Breast epithelium (tissue), 4 donors: ENCODE measurements around the gene FRMD3. TPM values are rescaled to one million over a fixed set of nuclear protein-coding genes. Genes with fewer than 3 reads are reported as not detected.

ENCODE experiments used
- DNase-seq, 2 donors: peaks; one replicate each; pipeline ENCODE4 v3.0.0-alpha.2; 2019; ENCODE audit warnings: low spot score in 2 of 2
- H3K27ac ChIP-seq, 2 donors: fragments of 200-600 bp; sonication (generic) in 1 of 2; one replicate each; pipeline ENCODE4 v1.5.1; 2016 to 2019; ENCODE audit warnings: mild to moderate bottlenecking in 1 of 2
- H3K27me3 ChIP-seq, 2 donors: fragments of 200-600 bp; sonication (generic) in 1 of 2; one replicate each; pipeline versions ENCODE4 v1.5.1 to v1.6.0; 2017 to 2019; ENCODE audit warnings: control low read depth in 1 of 2, mild to moderate bottlenecking in 1 of 2
- H3K36me3 ChIP-seq: fragments of 200-600 bp; one replicate; pipeline ENCODE4 v1.5.1; 2019
- H3K4me1 ChIP-seq, 2 donors: fragments of 200-600 bp; sonication (generic); one replicate each; pipeline ENCODE4 v1.5.1; 2016 to 2019; ENCODE audit warnings: control low read depth in 1 of 2
- H3K4me3 ChIP-seq, 3 donors: fragments of 200-600 bp; sonication (generic); 1 replicate in 2 of 3; 2 replicates in 1 of 3; pipeline ENCODE4 v1.5.1; 2016 to 2019; ENCODE audit warnings: mild to moderate bottlenecking in 3 of 3, moderate library complexity in 2 of 3
- H3K9me3 ChIP-seq, 2 donors: fragments of 200-600 bp; sonication (generic) in 1 of 2; one replicate each; pipeline ENCODE4 v1.5.1; 2016 to 2019; ENCODE audit warnings: control low read depth in 1 of 2
- CTCF ChIP-seq, 3 donors: fragments of 450-650 bp; IDR thresholded peaks; one replicate each; pipeline ENCODE4 v1.5.1; 2016 to 2017; ENCODE audit warnings: antibody characterized with exemption in 3 of 3, mild to moderate bottlenecking in 3 of 3, moderate library complexity in 3 of 3
- POLR2A ChIP-seq: fragments of 450-650 bp; IDR thresholded peaks from one replicate; pipeline ENCODE4 v1.6.1; 2016; ENCODE audit warnings: antibody characterized with exemption, mild to moderate bottlenecking, moderate library complexity
- POLR2AphosphoS5 ChIP-seq, 3 donors: sonication (generic); formaldehyde crosslinking; IDR thresholded peaks; one replicate each; pipeline ENCODE4 v1.6.1; 2017; ENCODE audit warnings: antibody characterized with exemption in 3 of 3
- intact Hi-C: fragments of 100-400 bp; cut with DNase I; formaldehyde crosslinking; loops from one replicate; pipeline ENCODE4 v1.15.1; 2023; ENCODE audit warnings: low total_unique reads
- total RNA-seq, 3 donors: library from RNA; depleted of rRNA; stranded (reverse); fragments of >200 nt; gene quantifications; one replicate each; pipeline ENCODE4 v1.1.0, GENCODE V29; 2016

Gene FRMD3
- total RNA-seq, 3 donors from 2014 or later = 6.3 to 14.1 (median 14.1) TPM

- TF ChIP-seq CTCF (IDR thresholded peaks at IDR 0.05) (no peak), POLR2A (no peak), POLR2AphosphoS5 (IDR thresholded peaks at IDR 0.05) (no peak)
- intact Hi-C loops = no loop called here
- no peaks in the 10 kb centered on the region for H3K4me1 ChIP-seq
- H3K9me3 ChIP-seq = no peaks in the 10 kb centered on the region
- H3K27me3 ChIP-seq = no peaks in the 10 kb centered on the region
- no peak overlapping the region for H3K4me3 ChIP-seq
- no peak for DNase-seq
- no peaks in the 10 kb centered on the region for H3K36me3 ChIP-seq
- no peak overlapping the region for H3K27ac ChIP-seq
Measured at GRCh38 chr9:83491413-83491812, 46.8 kb downstream of the FRMD3 start.

GRCh38 chr9:83489961-83490360 is 48.2 kb downstream of the FRMD3 start:
- Histone ChIP-seq H3K4me1 (no peaks in the 10 kb centered on the region), H3K9me3 (no peaks in the 10 kb centered on the region), H3K36me3 (no peaks in the 10 kb centered on the region), H3K27me3 (no peaks in the 10 kb centered on the region), H3K4me3 (no peak overlapping the region), H3K27ac (no peak overlapping the region)
- intact Hi-C loops = no loop called here
- DNase-seq = no peak
- TF ChIP-seq POLR2AphosphoS5 (IDR thresholded peaks at IDR 0.05) (no peak), POLR2A (no peak), CTCF (IDR thresholded peaks at IDR 0.05) (no peak)

- Histone ChIP-seq H3K27me3 (no peaks in the 10 kb centered on the region), H3K9me3 (peaks cover 0 to 4% of the 10 kb centered on the region in 2 donors), H3K4me1 (no peaks in the 10 kb centered on the region), H3K4me3 (no peak overlapping the region), H3K27ac (no peak overlapping the region), H3K36me3 (no peaks in the 10 kb centered on the region)
- no peak for DNase-seq
- TF ChIP-seq CTCF (IDR thresholded peaks at IDR 0.05) = no peak
- no peak for TF ChIP-seq POLR2A
- no peak for TF ChIP-seq POLR2AphosphoS5 (IDR thresholded peaks at IDR 0.05)
- intact Hi-C loops = no loop called here
Measured at GRCh38 chr9:83484990-83485389, 53.2 kb downstream of the FRMD3 start.

- no peak overlapping the region for H3K27ac ChIP-seq
- no peaks in the 10 kb centered on the region for H3K27me3 ChIP-seq
- TF ChIP-seq POLR2A (no peak), POLR2AphosphoS5 (IDR thresholded peaks at IDR 0.05) (no peak), CTCF (IDR thresholded peaks at IDR 0.05) (no peak)
- H3K4me1 ChIP-seq = no peaks in the 10 kb centered on the region
- no peak overlapping the region for H3K4me3 ChIP-seq
- H3K36me3 ChIP-seq = no peaks in the 10 kb centered on the region
- peaks cover 0 to 8% of the 10 kb centered on the region in 2 donors for H3K9me3 ChIP-seq
- DNase-seq = no peak
- intact Hi-C loops = no loop called here
Measured at GRCh38 chr9:83483223-83483622, 55.0 kb downstream of the FRMD3 start.

- TF ChIP-seq POLR2AphosphoS5 (IDR thresholded peaks at IDR 0.05) = no peak
- TF ChIP-seq CTCF (IDR thresholded peaks at IDR 0.05) = no peak
- no peak for TF ChIP-seq POLR2A
- Histone ChIP-seq H3K36me3 (no peaks in the 10 kb centered on the region), H3K27me3 (no peaks in the 10 kb centered on the region), H3K4me1 (no peaks in the 10 kb centered on the region), H3K9me3 (peaks cover 0 to 8% of the 10 kb centered on the region in 2 donors), H3K4me3 (no peak overlapping the region), H3K27ac (no peak overlapping the region)
- no peak for DNase-seq
- intact Hi-C loops = no loop called here
Measured at GRCh38 chr9:83479765-83480164, 58.4 kb downstream of the FRMD3 start.
